ENCODE data around the gene FAM98C.

FAM98C gene

DNA sequence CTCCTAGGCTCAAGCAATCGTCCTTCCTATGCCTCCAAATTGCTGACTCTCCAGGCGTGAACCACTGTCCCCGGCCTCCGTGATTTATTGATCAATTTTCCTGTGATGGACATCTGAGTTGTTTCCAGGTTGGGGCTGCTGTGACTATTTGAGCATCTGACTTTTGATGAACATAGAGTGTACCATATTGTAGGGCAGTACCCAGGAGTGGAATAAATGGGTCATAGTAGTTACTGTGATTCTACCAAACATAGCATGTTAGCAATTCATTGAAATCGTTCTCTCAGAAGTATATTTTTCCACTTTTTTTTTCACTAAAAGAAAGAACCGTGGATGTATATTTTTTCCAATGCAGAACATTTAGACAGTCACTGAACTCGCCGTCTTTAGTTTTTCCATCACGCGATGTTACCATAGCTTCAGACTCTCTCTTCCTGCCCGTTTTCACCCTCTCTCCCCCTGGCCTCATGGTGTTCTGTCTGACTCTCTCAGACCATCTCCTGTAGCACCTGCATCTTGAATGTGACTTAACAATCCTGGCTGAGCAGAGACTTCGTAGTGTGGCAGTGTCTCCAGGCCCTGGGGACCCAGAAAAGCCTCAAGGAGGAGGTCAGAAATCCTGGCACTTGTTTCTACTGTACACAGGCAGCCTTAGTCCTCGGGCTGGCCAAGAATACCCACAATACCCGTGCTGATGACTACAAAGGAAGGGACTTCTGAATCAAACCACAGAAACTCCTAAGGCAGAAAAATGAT lies 26.3 kb downstream of the FAM98C start:
- TF ChIP-seq ZFX (IDR thresholded peaks at IDR 0.05) (no peak), CTCF (conservative IDR thresholded peaks at IDR 0.05) (no peak)
- no peak overlapping the region for H3K27ac ChIP-seq

DNA sequence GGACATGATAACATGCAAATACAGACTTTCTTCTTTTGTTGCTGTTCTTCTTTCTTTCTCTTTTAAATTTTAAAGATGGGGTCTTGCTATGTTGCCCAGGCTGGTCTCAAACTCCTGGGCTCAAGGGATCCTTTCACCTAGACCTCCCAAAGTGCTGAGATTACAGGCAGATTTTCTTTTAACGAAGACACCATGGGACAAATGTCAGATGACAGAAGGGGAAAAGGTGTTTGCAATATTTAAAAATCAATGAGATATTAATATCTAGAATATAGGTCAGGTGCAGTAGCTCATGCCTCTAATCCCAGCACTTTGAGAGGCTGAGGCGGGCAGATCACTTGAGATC lies 26.9 kb downstream of the FAM98C start:
- no peak overlapping the region for H3K27ac ChIP-seq
- TF ChIP-seq ZFX (IDR thresholded peaks at IDR 0.05): no peak
- TF ChIP-seq CTCF (conservative IDR thresholded peaks at IDR 0.05): no peak

- no peak for TF ChIP-seq CTCF (conservative IDR thresholded peaks at IDR 0.05)
- no peak for TF ChIP-seq ZFX (IDR thresholded peaks at IDR 0.05)
- H3K27ac ChIP-seq: no peak overlapping the region
Measured at GRCh38 chr19:38430931-38431330, 28.0 kb downstream of the FAM98C start.

DNA sequence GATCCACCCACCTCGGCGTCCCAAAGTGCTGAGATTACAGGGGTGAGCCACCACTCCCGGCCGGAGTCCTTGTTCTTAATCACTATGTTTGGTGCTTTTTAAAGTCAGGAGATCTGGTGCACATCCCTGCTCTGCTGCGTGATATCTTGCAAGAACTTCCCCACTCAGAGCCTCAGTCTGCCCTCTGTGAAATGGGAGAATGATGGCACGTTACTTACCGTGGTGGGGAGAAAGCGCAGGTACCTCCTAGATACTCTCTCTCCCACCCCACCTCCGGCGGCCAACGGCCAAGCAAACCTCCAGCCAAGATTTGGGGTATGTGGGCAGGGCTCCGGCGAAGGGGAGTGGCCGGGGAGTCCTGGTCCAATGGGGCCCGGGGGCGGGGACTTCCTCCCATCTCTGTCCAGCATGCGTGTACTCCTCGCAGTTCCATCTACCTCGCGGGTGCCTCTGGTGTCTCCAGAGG lies 30.4 kb downstream of the FAM98C start, which contains the start of gene RYR1:
Gene RYR1 (plus strand): TSS at position 424 of the 466 bp plus-strand sequence. CDS start 139 bp downstream, outside the sequence.
- no peak within 1 kb of the TSS for H3K27ac ChIP-seq
- TF ChIP-seq ZFX (IDR thresholded peaks at IDR 0.05): no peak
- no peak for TF ChIP-seq CTCF (conservative IDR thresholded peaks at IDR 0.05)

GRCh38 chr19:38434549-38435051 lies 31.7 kb downstream of the FAM98C start:
- H3K27ac ChIP-seq: no peak overlapping the region
- no peak for TF ChIP-seq ZFX (IDR thresholded peaks at IDR 0.05)
- no peak for TF ChIP-seq CTCF (conservative IDR thresholded peaks at IDR 0.05)

DNA sequence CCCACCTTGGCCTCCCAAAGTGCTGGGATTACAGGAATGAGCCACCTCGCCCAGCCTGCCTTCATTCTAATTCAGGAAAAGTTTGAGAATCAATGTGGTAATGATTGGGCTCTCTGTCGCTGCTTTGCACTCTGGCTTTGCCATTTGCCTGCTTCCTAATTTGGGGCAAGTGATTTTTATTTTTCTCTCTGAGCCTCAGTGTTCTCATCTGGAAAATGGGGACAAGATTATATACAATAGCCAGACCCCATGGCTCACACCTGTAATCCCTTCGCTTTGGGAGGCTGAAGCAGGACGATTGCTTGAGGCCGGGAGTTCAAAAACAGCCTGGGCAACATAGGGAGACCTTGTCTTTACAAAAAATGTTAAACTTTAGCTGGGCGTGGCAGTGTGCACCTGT lies 34.4 kb downstream of the FAM98C start:
- TF ChIP-seq CTCF (conservative IDR thresholded peaks at IDR 0.05): no peak
- no peak for TF ChIP-seq ZFX (IDR thresholded peaks at IDR 0.05)
- no peak overlapping the region for H3K27ac ChIP-seq

DNA sequence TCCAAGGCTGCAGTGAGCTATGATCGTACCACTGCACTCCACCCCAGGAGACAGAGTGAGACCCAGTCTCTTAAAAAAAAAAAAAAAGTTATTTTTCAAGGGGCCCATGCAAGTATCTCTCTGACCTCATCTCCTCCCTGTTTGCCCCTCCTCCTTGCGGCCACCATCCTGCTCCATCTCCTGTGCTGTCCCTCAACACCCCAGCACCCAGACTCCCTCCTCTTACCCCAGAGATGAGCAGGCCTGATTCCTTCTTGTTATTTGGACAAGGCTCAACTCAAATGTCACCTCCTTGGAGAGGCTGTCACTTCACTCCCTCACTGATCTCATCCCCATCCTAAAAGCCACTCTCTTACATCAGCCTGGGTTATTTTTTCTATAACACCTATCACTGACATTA lies 35.0 kb downstream of the FAM98C start:
- TF ChIP-seq ZFX (IDR thresholded peaks at IDR 0.05) (no peak), CTCF (conservative IDR thresholded peaks at IDR 0.05) (no peak)
- H3K27ac ChIP-seq: no peak overlapping the region
